PC-9 (cell line): Measurements from ENCODE around the gene SFSWAP. TPM values are rescaled to one million over a fixed set of nuclear protein-coding genes. Genes with fewer than 3 reads are reported as not detected.
"Not testable (repeated sequence)": the region's sequence is repeated elsewhere in the genome, so short reads cannot be mapped to it uniquely, and the experiment has no call there.

Source experiments
- BruUV-seq: library from RNA; stranded (reverse); fragments of 400-500 nt; replicated peaks from 2 replicates; lab custom pipeline; 2021; lab: Mats Ljungman, UMichigan
- CTCF ChIA-PET: fragments of 300-600 bp; sonication (Branson Sonifier 250); formaldehyde crosslinking; loops from one replicate; lab custom pipeline; 2022; ENCODE audit warnings: antibody characterized with exemption; lab: Charles Lee
- POLR2A ChIA-PET: fragments of 300-600 bp; sonication (Branson Sonifier 250); formaldehyde crosslinking; loops from one replicate; lab custom pipeline; 2022; ENCODE audit warnings: antibody characterized with exemption; ENCODE audit not compliant: unreplicated experiment; lab: Charles Lee
- DNase-seq, 2 experiments: peaks; one replicate each; pipeline versions ENCODE4 v3.0.0 to v3.0.0-alpha.2; 2015 to 2022; ENCODE audit warnings: mixed read lengths in 1 of 2
- H2AFZ ChIP-seq: fragments of 200-600 bp; sonication (generic); 2 replicates; pipeline ENCODE4 v1.8.1; 2017; ENCODE audit warnings: antibody characterized with exemption
- H3F3A ChIP-seq: fragments of 200-600 bp; sonication (generic); 2 replicates; pipeline ENCODE4 v1.8.1; 2017; ENCODE audit warnings: antibody characterized with exemption, mild to moderate bottlenecking, low read depth; ENCODE audit not compliant: insufficient read depth
- H3K27ac ChIP-seq: fragments of 200-600 bp; sonication (generic); 2 replicates; pipeline ENCODE4 v1.6.1; 2016; ENCODE audit warnings: mixed run types
- H3K27me3 ChIP-seq: fragments of 200-600 bp; sonication (generic); 2 replicates; pipeline ENCODE4 v1.6.1; 2016; ENCODE audit warnings: low read depth, mixed run types; ENCODE audit not compliant: insufficient read depth
- H3K36me3 ChIP-seq: fragments of 200-600 bp; sonication (generic); 2 replicates; pipeline ENCODE4 v1.6.1; 2016; ENCODE audit warnings: low read depth, mixed run types
- H3K4me1 ChIP-seq: fragments of 200-600 bp; sonication (generic); replicated peaks from 2 replicates; pipeline ENCODE4 v1.6.1; 2016; ENCODE audit warnings: mixed run types; ENCODE audit not compliant: insufficient read depth
- H3K4me2 ChIP-seq: fragments of 200-600 bp; sonication (generic); 2 replicates; pipeline ENCODE4 v1.6.1; 2017; ENCODE audit warnings: mixed run types
- H3K4me3 ChIP-seq: fragments of 200-600 bp; sonication (generic); 2 replicates; pipeline ENCODE4 v1.6.1; 2016; ENCODE audit warnings: mixed run types
- H3K79me2 ChIP-seq: fragments of 200-600 bp; sonication (generic); 2 replicates; pipeline ENCODE4 v1.6.1; 2017; ENCODE audit warnings: low read depth, mixed run types
- H3K9me2 ChIP-seq: fragments of 200-600 bp; sonication (generic); 2 replicates; pipeline ENCODE4 v1.8.1; 2017; ENCODE audit warnings: mild to moderate bottlenecking; ENCODE audit not compliant: insufficient read depth
- H3K9me3 ChIP-seq: fragments of 200-600 bp; sonication (generic); 2 replicates; pipeline ENCODE4 v1.8.1; 2016; ENCODE audit warnings: low read depth; ENCODE audit not compliant: insufficient read depth
- H4K20me1 ChIP-seq: fragments of 200-600 bp; sonication (generic); 2 replicates; pipeline ENCODE4 v1.8.1; 2017; ENCODE audit not compliant: insufficient read depth
- CTCF ChIP-seq: fragments of 200-600 bp; sonication (generic); conservative IDR thresholded peaks from 2 replicates; pipeline ENCODE4 v1.6.1; 2017; ENCODE audit warnings: mixed run types, antibody characterized with exemption, mild to moderate bottlenecking, moderate library complexity
- EZH2 ChIP-seq: fragments of 200-600 bp; sonication (generic); IDR thresholded peaks from 2 replicates; pipeline ENCODE4 v1.8.0; 2017; ENCODE audit warnings: antibody characterized with exemption, low read depth
- intact Hi-C: fragments of 100-400 bp; cut with micrococcal nuclease; formaldehyde crosslinking; loops from one replicate; pipeline ENCODE4 v1.10.0; 2022; ENCODE audit not compliant: unreplicated experiment
- total RNA-seq: library from RNA; stranded (reverse); gene quantifications from 2 replicates; pipeline ENCODE4 v1.2.3, GENCODE V29; 2021

The SFSWAP gene
- total RNA-seq, 1 experiment from 2014 or later = 40.7 TPM

GRCh38 chr12:131808744-131809371 lies 98.0 kb downstream of the SFSWAP start:
- CTCF ChIA-PET = no interaction called here
- H3K9me3 ChIP-seq = peaks cover 10% of the 10 kb centered on the region; the same call in 1 of the 2 replicates
- H3K4me1 ChIP-seq = peaks cover 5% of the 10 kb centered on the region
- H3F3A ChIP-seq = peaks cover 6% of the 10 kb centered on the region; the same call in 1 of the 2 replicates
- H3K36me3 ChIP-seq = no peaks in the 10 kb centered on the region
- peaks cover 5% of the 10 kb centered on the region; the same call in 1 of the 2 replicates for H3K27me3 ChIP-seq
- DNase-seq = peak in 1 of 2 experiments; percentile 43
- no peaks in the 10 kb centered on the region for H3K9me2 ChIP-seq
- POLR2A ChIA-PET = interaction anchor here (0.6 kb wide), 1 partner anchor 21 kb away, joined by 3 read pairs; no protein-coding TSS in a partner anchor
- no peaks in the 10 kb centered on the region for H3K79me2 ChIP-seq
- H4K20me1 ChIP-seq = no peaks in the 10 kb centered on the region
- intact Hi-C loops = no loop called here
- BruUV-seq = no TSS peak
- peak overlapping the region; percentile 63 for H3K4me2 ChIP-seq
- peak overlapping the region; percentile 68; the same call in 1 of the 2 replicates for H2AFZ ChIP-seq
- peak overlapping the region; percentile 43; the same call in 1 of the 2 replicates for H3K4me3 ChIP-seq
- no peak overlapping the region for H3K27ac ChIP-seq
- TF ChIP-seq EZH2 (no peak), CTCF (no peak)

- H2AFZ ChIP-seq, H3K4me3 ChIP-seq, CTCF ChIA-PET, H3K4me1 ChIP-seq, H3K9me2 ChIP-seq, H3K36me3 ChIP-seq, H4K20me1 ChIP-seq, intact Hi-C loops, DNase-seq, H3F3A ChIP-seq, BruUV-seq, H3K27ac ChIP-seq, POLR2A ChIA-PET, H3K79me2 ChIP-seq, H3K27me3 ChIP-seq: not testable (repeated sequence)
- H3K9me3 ChIP-seq = peaks cover 12% of the 10 kb centered on the region; the same call in 1 of the 2 replicates
- peak overlapping the region; percentile 63; the same call in 1 of the 2 replicates for H3K4me2 ChIP-seq
These were observed 98.8 kb downstream of the SFSWAP start for GRCh38 chr12:131809476-131810254.

- no peaks in the 10 kb centered on the region for H3K4me1 ChIP-seq
- H2AFZ ChIP-seq = no peak overlapping the region
- intact Hi-C loops = no loop called here
- H3F3A ChIP-seq = no peaks in the 10 kb centered on the region
- H3K36me3 ChIP-seq = no peaks in the 10 kb centered on the region
- H3K9me2 ChIP-seq = no peaks in the 10 kb centered on the region
- TF ChIP-seq EZH2 (no peak), CTCF (no peak)
- no peak for DNase-seq
- H3K4me3 ChIP-seq = no peak overlapping the region
- no peaks in the 10 kb centered on the region for H4K20me1 ChIP-seq
- no peak overlapping the region for H3K4me2 ChIP-seq
- ChIA-PET CTCF (no interaction called here), POLR2A (no interaction called here)
- no peak overlapping the region for H3K27ac ChIP-seq
- no TSS peak for BruUV-seq
- peaks cover 5% of the 10 kb centered on the region; the same call in 1 of the 2 replicates for H3K27me3 ChIP-seq
- H3K9me3 ChIP-seq = peaks cover 12% of the 10 kb centered on the region; the same call in 1 of the 2 replicates
- no peaks in the 10 kb centered on the region for H3K79me2 ChIP-seq
These were observed 99.8 kb downstream of the SFSWAP start for GRCh38 chr12:131810726-131811125.
